GM23248 (cell line): ENCODE data around the gene PCK2. TPM values are rescaled to one million over a fixed set of nuclear protein-coding genes. Genes with fewer than 3 reads are reported as not detected.

Experiments
- DNase-seq: peaks from one replicate; pipeline ENCODE4 v3.0.0-alpha.2; 2015
- H2AFZ ChIP-seq: fragments of 200-600 bp; sonication (generic); 2 replicates; pipeline ENCODE4 v1.6.1; 2016; ENCODE audit warnings: antibody characterized with exemption
- H3F3A ChIP-seq: fragments of 200-600 bp; sonication (generic); 2 replicates; pipeline ENCODE4 v1.6.1; 2016; ENCODE audit warnings: mild to moderate bottlenecking, antibody characterized with exemption, mixed run types; ENCODE audit not compliant: insufficient read depth
- H3K27ac ChIP-seq: fragments of 200-600 bp; sonication (generic); 2 replicates; pipeline ENCODE4 v1.5.1; 2016; ENCODE audit warnings: mild to moderate bottlenecking
- H3K27me3 ChIP-seq: fragments of 200-600 bp; sonication (generic); replicated peaks from 2 replicates; pipeline ENCODE4 v1.6.1; 2016; ENCODE audit warnings: mild to moderate bottlenecking; ENCODE audit not compliant: insufficient read depth
- H3K36me3 ChIP-seq: fragments of 200-600 bp; sonication (generic); 2 replicates; pipeline ENCODE4 v1.6.1; 2016; ENCODE audit warnings: low read depth, mild to moderate bottlenecking
- H3K4me1 ChIP-seq: fragments of 200-600 bp; sonication (generic); 2 replicates; pipeline ENCODE4 v1.6.1; 2016; ENCODE audit warnings: mild to moderate bottlenecking; ENCODE audit not compliant: insufficient read depth
- H3K4me2 ChIP-seq: fragments of 200-600 bp; sonication (generic); one replicate; pipeline ENCODE4 v1.6.1; 2016; ENCODE audit warnings: mild to moderate bottlenecking; ENCODE audit not compliant: unreplicated experiment
- H3K4me3 ChIP-seq: fragments of 200-600 bp; sonication (generic); 2 replicates; pipeline ENCODE4 v1.5.1; 2016; ENCODE audit warnings: mild to moderate bottlenecking
- H3K79me2 ChIP-seq: fragments of 200-600 bp; sonication (generic); 2 replicates; pipeline ENCODE4 v1.6.1; 2016; ENCODE audit warnings: mild to moderate bottlenecking; ENCODE audit not compliant: insufficient read depth
- H3K9ac ChIP-seq: fragments of 200-600 bp; sonication (generic); 2 replicates; pipeline ENCODE4 v1.6.1; 2016; ENCODE audit warnings: mild to moderate bottlenecking
- H3K9me2 ChIP-seq: fragments of 200-600 bp; sonication (generic); 2 replicates; pipeline ENCODE4 v1.6.1; 2016; ENCODE audit warnings: mixed run types, mild to moderate bottlenecking, moderate library complexity; ENCODE audit not compliant: insufficient read depth
- H3K9me3 ChIP-seq: fragments of 200-600 bp; sonication (generic); one replicate; pipeline ENCODE4 v1.6.1; 2017; ENCODE audit warnings: low read depth
- H4K20me1 ChIP-seq: fragments of 200-600 bp; sonication (generic); 2 replicates; pipeline ENCODE4 v1.6.0; 2016; ENCODE audit not compliant: insufficient read depth
- EZH2 ChIP-seq: fragments of 200-600 bp; sonication (generic); IDR thresholded peaks from 2 replicates; pipeline ENCODE4 v1.6.1; 2018; ENCODE audit warnings: antibody characterized with exemption, mild to moderate bottlenecking; ENCODE audit not compliant: insufficient read depth, poor library complexity, severe bottlenecking
- EZH2phosphoT487 ChIP-seq: fragments of 200-600 bp; sonication (generic); IDR thresholded peaks from 2 replicates; pipeline ENCODE4 v1.6.1; 2018; ENCODE audit warnings: antibody characterized with exemption, moderate library complexity, mild to moderate bottlenecking, low read depth; ENCODE audit not compliant: insufficient read depth
- WGBS, 2 experiments: methylation state at CpG; one replicate each; pipeline ENCODE4 v1.1.6; 2015 to 2017; ENCODE audit warnings: low lambda C conversion rate in 2 of 2, low coverage in 1 of 2; ENCODE audit errors: missing lambda C conversion rate in 2 of 2; 5-methylcytosine and 5-hydroxymethylcytosine counted together
- in situ Hi-C: fragments of 300-500 bp; cut with MboI; formaldehyde crosslinking; loops from 2 replicates; pipeline ENCODE4 v1.15.0; 2020
- polyA plus RNA-seq: library from polyadenylated mRNA; unstranded; fragments of >200 nt; fragmentation: Nextera tagmentation; extraction: Ambion mirVana; gene quantifications from 2 replicates; pipeline ENCODE4 v1.2.1, GENCODE V29; 2016
- total RNA-seq: library from RNA; depleted of rRNA; stranded (reverse); fragments of >200 nt; shearing (Covaris generic); gene quantifications from 2 replicates; pipeline ENCODE4 v1.2.3, GENCODE V29; 2014

Gene PCK2
- total and polyA plus RNA-seq, 2 experiments from 2014 or later = 84.3 to 148 TPM

DNA sequence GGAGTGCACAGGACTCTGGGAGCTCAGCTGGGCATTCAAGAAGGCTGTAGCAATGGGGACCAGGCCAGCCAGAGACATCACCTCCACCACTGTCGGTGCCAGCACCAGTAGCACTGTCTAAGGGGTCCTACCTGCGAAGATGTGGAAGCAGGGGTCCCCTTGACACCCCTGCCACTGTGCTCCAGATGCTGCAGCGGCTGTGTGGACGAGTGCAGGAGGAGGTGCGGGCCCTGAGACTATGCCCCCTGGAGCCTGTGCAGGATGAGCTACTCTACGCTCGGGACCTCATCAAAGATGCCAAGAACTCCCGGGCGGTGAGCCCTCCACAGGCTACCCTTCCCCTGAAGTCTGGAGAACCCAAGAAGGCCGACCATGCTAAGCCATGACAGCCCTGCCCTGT, 33.7 kb upstream of the PCK2 start:
- Histone ChIP-seq H3K27ac (no peak overlapping the region), H3K9me3 (no peaks in the 10 kb centered on the region), H4K20me1 (no peaks in the 10 kb centered on the region), H3K79me2 (no peaks in the 10 kb centered on the region), H3K27me3 (no peaks in the 10 kb centered on the region; the same call in none of the 2 replicates), H3K9me2 (no peaks in the 10 kb centered on the region), H3K4me1 (no peaks in the 10 kb centered on the region), H2AFZ (no peak overlapping the region), H3F3A (no peaks in the 10 kb centered on the region), H3K4me3 (no peak overlapping the region), H3K36me3 (no peaks in the 10 kb centered on the region), H3K9ac (no peak overlapping the region), H3K4me2 (no peak overlapping the region)
- in situ Hi-C loops = no loop called here
- WGBS, 2 experiments = 61 to 68% methylated on average over 9 to 10 of the region's 10 CpGs
- no peak for TF ChIP-seq EZH2
- no peak for TF ChIP-seq EZH2phosphoT487
- no peak for DNase-seq

DNA sequence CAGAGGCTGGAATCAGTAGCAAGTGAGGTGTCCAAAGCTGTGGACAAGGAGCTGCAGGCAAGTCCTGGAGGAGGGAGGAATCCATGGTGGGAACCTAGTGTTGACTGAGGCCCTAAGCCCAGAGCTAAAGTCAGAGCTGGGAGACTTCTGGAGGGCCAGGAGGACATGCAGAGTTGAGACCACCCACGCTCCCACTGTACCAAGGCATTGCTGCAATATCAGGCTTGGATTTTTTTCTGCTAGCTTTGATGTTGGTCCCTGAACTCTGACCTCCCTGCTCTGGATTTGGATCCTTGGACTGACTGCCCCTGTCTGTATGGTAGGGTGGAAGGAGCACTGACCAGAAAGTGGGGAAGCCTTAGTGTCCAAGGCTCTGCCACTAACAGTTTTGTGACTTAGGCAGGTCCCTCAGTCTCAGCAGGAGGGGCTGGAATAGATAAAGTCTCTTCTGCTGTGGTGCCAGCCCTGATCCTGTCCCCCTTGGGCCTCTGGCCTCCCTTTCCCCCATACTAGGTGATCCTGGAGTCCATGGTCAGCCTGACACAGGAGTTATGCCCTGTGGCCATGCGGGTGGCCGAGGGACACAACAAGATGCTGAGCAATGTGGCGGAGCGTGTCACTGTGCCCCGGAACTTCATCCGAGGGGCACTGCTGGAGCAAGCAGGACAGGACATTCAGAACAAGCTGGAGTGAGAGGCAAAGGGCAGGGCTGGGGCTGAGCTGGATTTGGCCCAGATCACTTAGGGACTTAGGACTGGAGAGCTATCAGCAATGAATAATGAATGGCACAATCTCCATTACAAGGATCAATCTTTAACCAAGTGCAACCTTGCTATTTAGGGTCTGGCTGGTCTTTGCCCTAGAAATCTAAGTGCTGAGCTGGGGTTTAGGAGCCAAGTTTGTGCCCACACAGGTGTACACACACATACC, 32.9 kb upstream of the PCK2 start:
- DNase-seq = no peak
- Histone ChIP-seq H3K4me1 (no peaks in the 10 kb centered on the region), H3K79me2 (no peaks in the 10 kb centered on the region), H4K20me1 (no peaks in the 10 kb centered on the region), H3K27ac (no peak overlapping the region), H2AFZ (no peak overlapping the region), H3K4me3 (no peak overlapping the region), H3K9me2 (no peaks in the 10 kb centered on the region), H3K27me3 (no peaks in the 10 kb centered on the region; the same call in 1 of the 2 replicates), H3K36me3 (no peaks in the 10 kb centered on the region), H3F3A (no peaks in the 10 kb centered on the region), H3K4me2 (no peak overlapping the region), H3K9me3 (no peaks in the 10 kb centered on the region), H3K9ac (no peak overlapping the region)
- in situ Hi-C loops = no loop called here
- TF ChIP-seq EZH2phosphoT487 (no peak), EZH2 (no peak)
- 83 to 96% methylated on average over 7 of the region's 7 CpGs for WGBS, 2 experiments

GRCh38 chr14:24062216-24062980, 31.7 kb upstream of the PCK2 start:
- H3K79me2 ChIP-seq = no peaks in the 10 kb centered on the region
- WGBS, 2 experiments = 60% methylated on average over 13 to 14 of the region's 14 CpGs
- no peak overlapping the region for H3K4me3 ChIP-seq
- in situ Hi-C loops = no loop called here
- no peak overlapping the region for H3K27ac ChIP-seq
- no peaks in the 10 kb centered on the region for H3F3A ChIP-seq
- H3K4me1 ChIP-seq = no peaks in the 10 kb centered on the region
- H3K9me2 ChIP-seq = no peaks in the 10 kb centered on the region
- H2AFZ ChIP-seq = no peak overlapping the region
- H4K20me1 ChIP-seq = no peaks in the 10 kb centered on the region
- H3K27me3 ChIP-seq = no peaks in the 10 kb centered on the region; the same call in 1 of the 2 replicates
- H3K4me2 ChIP-seq = no peak overlapping the region
- H3K9me3 ChIP-seq = no peaks in the 10 kb centered on the region
- no peak for DNase-seq
- no peak overlapping the region for H3K9ac ChIP-seq
- no peaks in the 10 kb centered on the region for H3K36me3 ChIP-seq
- no peak for TF ChIP-seq EZH2
- TF ChIP-seq EZH2phosphoT487 = no peak

DNA sequence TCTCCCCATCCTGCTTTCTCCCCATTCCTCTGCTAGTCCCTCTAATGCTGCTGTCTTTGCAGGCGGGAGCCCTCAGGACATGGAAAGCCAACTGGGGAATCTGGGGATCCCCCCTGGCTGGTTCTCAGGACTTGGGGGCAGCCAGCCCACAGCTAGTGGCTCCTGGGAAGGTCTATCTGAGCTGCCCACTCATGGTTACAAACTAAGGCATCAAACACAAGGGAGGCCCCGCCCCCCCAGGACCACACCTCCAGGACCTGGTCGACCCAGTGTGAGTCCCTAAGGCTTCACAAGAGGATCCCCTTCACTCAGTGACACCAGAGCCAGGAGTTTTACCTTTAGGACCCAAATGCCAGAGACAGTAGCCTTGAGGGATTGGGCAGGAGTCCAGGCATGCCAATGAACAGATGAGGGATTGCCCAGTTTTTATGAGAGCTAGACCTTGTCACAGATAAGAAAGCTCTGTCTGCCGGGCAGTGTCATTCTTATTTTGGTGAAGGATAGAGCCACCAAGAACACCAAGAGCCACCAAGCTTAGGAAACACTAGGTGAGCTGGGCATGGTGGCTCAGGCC, 30.8 kb upstream of the PCK2 start:
- Histone ChIP-seq H3K79me2 (no peaks in the 10 kb centered on the region), H3K36me3 (no peaks in the 10 kb centered on the region), H3K27ac (no peak overlapping the region), H3K4me3 (no peak overlapping the region), H3K4me2 (no peak overlapping the region), H2AFZ (no peak overlapping the region), H4K20me1 (no peaks in the 10 kb centered on the region), H3K9ac (no peak overlapping the region), H3F3A (no peaks in the 10 kb centered on the region), H3K4me1 (no peaks in the 10 kb centered on the region), H3K9me2 (no peaks in the 10 kb centered on the region), H3K27me3 (no peaks in the 10 kb centered on the region; the same call in 1 of the 2 replicates), H3K9me3 (no peaks in the 10 kb centered on the region)
- in situ Hi-C loops = no loop called here
- no peak for DNase-seq
- TF ChIP-seq EZH2phosphoT487 = no peak
- no peak for TF ChIP-seq EZH2
- 50 to 53% methylated on average over 4 of the region's 4 CpGs for WGBS, 2 experiments
